Stimulated activated effector memory CD8-positive, alpha-beta T cell treated with anti-CD3 and anti-CD28 coated beads, Interleukin-12 subunit alpha, Interleukin-12 subunit beta, amount 100 ng/mL, for 72 hours (primary cell): ENCODE results near the gene HBG2.
"Not testable (repeated sequence)": the region's sequence is repeated elsewhere in the genome, so short reads cannot be mapped to it uniquely, and the experiment has no call there.

Experiments
- ATAC-seq: fragments of 150-1000 bp; cut with Tn5 transposase; 2 replicates; pipeline ENCODE4 v1.10.0; 2021
- DNase-seq, 2 donors: peaks; one replicate each; pipeline ENCODE4 v3.0.0; 2021 to 2022; ENCODE audit warnings: low spot score in 2 of 2
- H3K27ac Mint-ChIP-seq: one replicate; pipeline ENCODE4 v1.8.0; 2022; ENCODE audit warnings: mild to moderate bottlenecking, mixed read lengths
- H3K36me3 Mint-ChIP-seq: one replicate; pipeline ENCODE4 v1.8.0; 2022; ENCODE audit warnings: mild to moderate bottlenecking, mixed read lengths
- H3K4me1 Mint-ChIP-seq: one replicate; pipeline ENCODE4 v1.8.0; 2022; ENCODE audit warnings: mixed read lengths
- H3K4me3 Mint-ChIP-seq: one replicate; pipeline ENCODE4 v1.8.0; 2022; ENCODE audit warnings: mild to moderate bottlenecking, mixed read lengths
- H3K9me3 Mint-ChIP-seq: one replicate; pipeline ENCODE4 v1.8.0; 2022; ENCODE audit warnings: mixed read lengths

Gene HBG2

DNA sequence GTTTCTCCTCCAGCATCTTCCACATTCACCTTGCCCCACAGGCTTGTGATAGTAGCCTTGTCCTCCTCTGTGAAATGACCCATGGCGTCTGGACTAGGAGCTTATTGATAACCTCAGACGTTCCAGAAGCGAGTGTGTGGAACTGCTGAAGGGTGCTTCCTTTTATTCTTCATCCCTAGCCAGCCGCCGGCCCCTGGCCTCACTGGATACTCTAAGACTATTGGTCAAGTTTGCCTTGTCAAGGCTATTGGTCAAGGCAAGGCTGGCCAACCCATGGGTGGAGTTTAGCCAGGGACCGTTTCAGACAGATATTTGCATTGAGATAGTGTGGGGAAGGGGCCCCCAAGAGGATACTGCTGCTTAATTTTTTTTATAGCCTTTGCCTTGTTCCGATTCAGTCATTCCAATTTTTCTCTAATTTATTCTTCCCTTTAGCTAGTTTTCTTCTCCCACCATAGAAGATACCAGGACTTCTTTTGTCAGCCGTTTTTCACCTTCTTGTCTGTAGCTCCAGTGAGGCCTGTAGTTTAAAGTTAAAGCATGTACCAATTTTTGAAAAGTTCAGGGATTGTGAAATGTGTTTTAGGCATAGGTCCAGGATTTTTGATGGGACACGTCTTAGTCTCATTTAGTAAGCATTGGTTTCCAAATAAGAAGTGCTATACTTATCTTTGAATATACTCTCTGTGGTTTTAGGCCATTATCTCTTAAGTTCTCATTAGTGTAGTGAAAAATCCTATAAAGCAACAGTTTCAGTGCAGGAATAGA, at the start of gene HBG2:
HBG2 (minus strand) TSS at position 136 of the 768 bp plus-strand sequence; CDS start at position 83, 53 bp downstream.
- H3K4me1 Mint-ChIP-seq, H3K36me3 Mint-ChIP-seq, H3K4me3 Mint-ChIP-seq, DNase-seq, H3K27ac Mint-ChIP-seq, H3K9me3 Mint-ChIP-seq: not testable (repeated sequence)
- ATAC-seq: peak; percentile 21

DNA sequence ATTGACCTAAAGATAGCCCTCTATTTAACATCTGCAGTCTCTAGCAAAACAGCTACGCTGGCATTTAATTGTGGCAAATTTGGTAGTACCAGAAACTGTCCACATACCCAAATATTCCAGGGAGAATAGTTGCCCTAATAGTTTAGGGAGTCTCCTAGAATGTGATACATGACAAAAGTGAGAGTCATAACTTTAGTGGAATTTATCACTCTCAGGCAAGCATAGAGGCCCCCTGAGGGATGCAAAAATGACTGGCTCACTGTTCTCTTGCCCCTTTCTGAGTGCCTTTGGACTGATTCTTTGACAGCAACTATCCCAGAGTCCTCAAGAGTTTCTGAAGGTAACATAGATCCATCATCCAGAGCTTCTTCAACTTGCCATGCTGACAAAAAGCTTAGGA, 49.5 kb upstream of the HBG2 start:
- no peaks in the 10 kb centered on the region for H3K4me1 Mint-ChIP-seq
- ATAC-seq (no peak), DNase-seq (no peak)
- H3K36me3 Mint-ChIP-seq: no peaks in the 10 kb centered on the region
- H3K9me3 Mint-ChIP-seq: peaks cover 5% of the 10 kb centered on the region
- no peak overlapping the region for H3K4me3 Mint-ChIP-seq
- H3K27ac Mint-ChIP-seq: no peak overlapping the region

- Mint-ChIP-seq H3K27ac (no peak overlapping the region), H3K4me1 (no peaks in the 10 kb centered on the region), H3K36me3 (no peaks in the 10 kb centered on the region), H3K4me3 (no peak overlapping the region), H3K9me3 (peaks cover 6% of the 10 kb centered on the region)
- ATAC-seq (no peak), DNase-seq (no peak)
Observed at GRCh38 chr11:5303626-5304025, 49.0 kb upstream of the HBG2 start.

DNA sequence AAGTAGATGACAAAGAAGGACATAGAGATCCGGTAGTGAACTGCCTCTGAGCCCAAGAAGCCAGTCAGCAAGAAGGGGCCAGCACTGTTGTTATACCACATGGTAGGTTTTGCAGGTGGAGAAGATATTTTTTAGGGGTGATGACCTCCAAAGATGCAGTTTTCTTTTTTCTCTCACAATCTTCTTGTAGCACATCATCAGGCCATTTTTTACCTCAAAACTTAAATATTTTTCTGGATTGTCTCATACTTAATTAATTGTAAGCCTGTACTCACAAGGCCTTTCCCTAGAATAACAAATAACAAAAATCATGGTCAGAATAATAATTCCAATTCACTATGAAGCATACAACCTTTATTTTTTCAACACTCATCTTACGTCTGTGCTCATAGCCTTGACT, 47.3 kb upstream of the HBG2 start, which contains the start of gene OR51B4:
OR51B4 (minus strand) TSS at position 101 of the 400 bp plus-strand sequence; CDS start at position 101, 0 bp downstream.
- no peak within 1 kb of the TSS for H3K27ac Mint-ChIP-seq
- peaks cover 6% of the 10 kb centered on the region for H3K9me3 Mint-ChIP-seq
- DNase-seq: no peak
- H3K36me3 Mint-ChIP-seq: no peaks in the 10 kb centered on the region
- H3K4me1 Mint-ChIP-seq: no peaks in the 10 kb centered on the region
- no peak for ATAC-seq
- H3K4me3 Mint-ChIP-seq: no peak within 1 kb of the TSS

- ATAC-seq: no peak
- no peak overlapping the region for H3K27ac Mint-ChIP-seq
- no peaks in the 10 kb centered on the region for H3K36me3 Mint-ChIP-seq
- no peaks in the 10 kb centered on the region for H3K4me1 Mint-ChIP-seq
- H3K4me3 Mint-ChIP-seq: no peak overlapping the region
- DNase-seq: no peak
- peaks cover 6% of the 10 kb centered on the region for H3K9me3 Mint-ChIP-seq
Observed at GRCh38 chr11:5300251-5300650, 45.7 kb upstream of the HBG2 start.

DNA sequence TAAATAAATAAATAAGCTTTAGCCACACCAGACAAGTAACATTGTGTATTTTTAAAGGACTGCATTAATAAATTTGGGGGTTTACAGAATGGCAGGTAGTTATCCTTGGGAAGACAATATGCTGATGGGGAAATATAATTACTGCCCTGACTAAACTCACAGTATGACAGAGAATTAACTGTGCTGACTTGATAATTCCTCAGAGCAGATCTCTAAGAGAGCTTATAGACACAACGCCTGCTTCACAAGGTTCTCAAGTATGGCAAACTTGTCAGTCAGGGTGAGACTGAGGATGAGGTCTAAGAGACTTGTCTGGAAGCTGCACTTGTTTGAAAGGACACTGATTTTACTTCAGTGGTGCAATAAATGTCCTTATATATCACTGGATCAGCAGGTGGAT, 43.9 kb upstream of the HBG2 start:
- H3K4me1 Mint-ChIP-seq: no peaks in the 10 kb centered on the region
- H3K4me3 Mint-ChIP-seq: no peak overlapping the region
- DNase-seq (no peak), ATAC-seq (no peak)
- H3K9me3 Mint-ChIP-seq: peaks cover 6% of the 10 kb centered on the region
- H3K36me3 Mint-ChIP-seq: no peaks in the 10 kb centered on the region
- no peak overlapping the region for H3K27ac Mint-ChIP-seq

DNA sequence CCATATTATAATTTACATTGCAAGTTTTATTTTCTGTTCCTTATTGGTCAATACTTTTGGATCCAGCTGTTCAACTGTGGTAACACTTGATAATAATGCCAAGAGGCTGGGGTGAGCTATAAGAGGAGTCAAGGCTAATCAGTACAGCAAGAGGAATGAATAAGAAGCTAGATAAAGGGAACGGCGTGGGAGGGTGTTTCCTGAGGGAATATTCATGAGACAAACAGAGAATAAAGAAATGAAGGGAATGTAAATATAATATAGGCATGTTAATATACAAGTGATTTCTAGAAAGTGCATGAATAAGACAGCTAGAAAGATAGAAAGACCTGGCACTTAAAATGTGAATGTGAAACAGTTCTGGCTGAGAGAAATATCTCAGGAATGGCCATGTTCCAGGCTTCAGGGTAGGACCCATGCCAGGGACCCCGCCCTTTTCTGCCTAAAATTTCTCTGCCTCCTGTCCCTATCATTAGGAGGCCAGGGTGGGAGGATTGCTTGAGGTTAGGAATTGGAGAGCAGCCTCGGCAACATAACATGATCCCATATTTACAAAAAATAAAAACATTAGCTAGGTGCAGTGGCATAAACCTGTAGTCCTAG, 43.2 kb upstream of the HBG2 start:
- DNase-seq (no peak), ATAC-seq (no peak)
- Mint-ChIP-seq H3K36me3 (no peaks in the 10 kb centered on the region), H3K4me1 (no peaks in the 10 kb centered on the region), H3K9me3 (peaks cover 6% of the 10 kb centered on the region), H3K27ac (no peak overlapping the region), H3K4me3 (no peak overlapping the region)

DNA sequence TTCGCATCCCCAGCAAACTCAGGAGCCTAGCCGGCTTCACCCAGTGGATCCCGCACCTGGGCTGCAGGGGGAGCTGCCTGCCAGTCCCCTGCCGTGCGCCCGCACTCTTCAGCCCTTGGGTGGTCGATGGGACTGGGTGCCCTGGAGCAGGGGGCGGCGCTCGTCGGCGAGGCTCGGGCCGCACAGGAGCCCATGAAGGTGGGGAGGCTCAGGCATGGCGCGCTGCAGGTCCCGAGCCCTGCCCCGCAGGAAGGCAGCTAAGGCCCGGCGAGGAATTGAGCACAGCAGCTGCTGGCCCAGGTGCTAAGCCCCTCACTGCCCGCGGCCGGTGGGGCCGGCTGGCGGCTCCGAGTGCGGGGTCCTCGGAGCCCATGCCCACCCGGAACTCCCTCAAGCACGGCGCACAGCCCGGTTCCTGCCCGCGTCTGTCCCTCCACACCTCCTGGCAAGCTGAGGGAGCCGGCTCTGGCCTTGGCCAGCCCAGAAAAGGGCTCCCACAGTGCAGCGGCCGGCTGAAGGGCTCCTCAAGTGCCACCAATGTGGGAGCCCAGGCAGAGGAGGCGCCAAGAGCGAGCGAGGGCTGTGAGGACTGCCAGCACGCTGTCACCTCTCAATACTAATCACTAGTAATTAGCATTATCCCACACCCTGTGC, 39.9 kb upstream of the HBG2 start:
- H3K27ac Mint-ChIP-seq, H3K36me3 Mint-ChIP-seq, H3K4me1 Mint-ChIP-seq, H3K9me3 Mint-ChIP-seq, H3K4me3 Mint-ChIP-seq, DNase-seq, ATAC-seq: not testable (repeated sequence)

DNA sequence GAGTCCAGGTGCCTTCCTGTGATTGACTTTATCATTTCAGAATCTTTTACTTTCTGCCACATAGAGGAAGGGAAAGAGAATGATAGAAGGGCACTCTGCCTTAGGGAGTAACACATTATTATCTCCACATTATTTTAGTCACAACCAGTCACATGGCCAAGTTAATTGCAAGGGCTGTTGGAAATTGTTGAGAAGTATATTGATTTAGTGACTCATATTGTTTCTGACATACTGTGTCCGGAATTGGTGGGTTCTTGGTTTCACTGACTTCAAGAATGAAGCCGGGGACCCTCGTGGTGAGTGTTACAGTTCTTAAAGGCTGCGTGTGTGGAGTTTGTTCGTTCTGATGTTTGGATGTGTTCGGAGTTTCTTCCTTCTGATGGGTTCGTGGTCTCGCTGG, 38.4 kb upstream of the HBG2 start:
- ATAC-seq: no peak
- Mint-ChIP-seq H3K27ac (no peak overlapping the region), H3K4me3 (no peak overlapping the region), H3K36me3 (no peaks in the 10 kb centered on the region), H3K9me3 (no peaks in the 10 kb centered on the region), H3K4me1 (no peaks in the 10 kb centered on the region)
- no peak for DNase-seq

DNA sequence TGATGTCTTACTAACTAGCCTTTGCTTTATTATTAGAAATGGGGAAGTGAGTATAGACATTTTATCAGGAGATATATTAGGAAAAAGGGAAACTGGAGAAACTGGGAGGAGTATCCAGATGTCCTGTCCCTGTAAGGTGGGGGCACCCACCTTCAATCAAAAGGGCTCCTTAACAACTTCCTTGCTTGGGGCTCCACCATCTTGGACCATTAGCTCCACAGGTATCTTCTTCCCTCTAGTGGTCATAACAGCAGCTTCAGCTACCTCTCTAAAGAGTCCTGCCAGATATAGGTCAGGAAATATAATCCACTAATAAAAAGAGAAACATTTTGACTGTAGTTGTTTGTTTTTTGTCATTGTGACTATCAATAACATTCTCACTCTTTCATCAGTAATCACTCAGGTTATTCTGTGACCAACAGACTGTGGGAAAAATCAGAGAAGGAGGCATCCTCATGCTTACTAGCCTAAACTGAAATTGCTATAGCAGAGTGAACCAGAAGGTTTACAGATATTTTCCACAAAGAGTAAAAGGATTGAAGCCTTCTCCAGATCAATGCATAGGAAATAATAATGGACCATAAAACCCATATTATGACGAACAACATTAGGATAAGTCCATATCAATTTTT, 36.7 kb upstream of the HBG2 start:
- Mint-ChIP-seq H3K4me3 (no peak overlapping the region), H3K36me3 (no peaks in the 10 kb centered on the region), H3K9me3 (no peaks in the 10 kb centered on the region), H3K27ac (no peak overlapping the region), H3K4me1 (no peaks in the 10 kb centered on the region)
- ATAC-seq: peak; percentile 54
- no peak for DNase-seq

DNA sequence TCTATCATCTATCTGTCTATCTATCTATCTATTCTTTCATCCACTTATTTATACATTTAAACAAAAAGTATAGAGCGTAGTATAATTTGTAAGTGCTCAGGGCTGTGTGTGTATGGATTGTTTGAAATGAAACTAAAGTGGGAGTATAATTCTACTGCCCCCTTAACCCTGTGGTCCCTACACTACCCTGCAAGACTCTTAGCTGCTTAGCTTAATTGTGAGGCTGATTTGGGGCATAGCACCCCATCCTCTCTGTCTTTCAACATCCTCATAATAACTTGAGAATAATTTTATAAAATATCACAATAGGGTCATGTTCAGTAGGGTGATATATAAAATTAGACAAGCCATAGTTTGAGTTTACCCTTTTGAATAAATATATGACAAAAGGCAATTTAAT, 35.5 kb upstream of the HBG2 start:
- Mint-ChIP-seq H3K9me3 (no peaks in the 10 kb centered on the region), H3K36me3 (no peaks in the 10 kb centered on the region), H3K27ac (no peak overlapping the region), H3K4me1 (no peaks in the 10 kb centered on the region), H3K4me3 (no peak overlapping the region)
- DNase-seq: no peak
- ATAC-seq: no peak

- H3K4me3 Mint-ChIP-seq: no peak overlapping the region
- no peak for DNase-seq
- no peaks in the 10 kb centered on the region for H3K36me3 Mint-ChIP-seq
- ATAC-seq: no peak
- H3K9me3 Mint-ChIP-seq: no peaks in the 10 kb centered on the region
- no peaks in the 10 kb centered on the region for H3K4me1 Mint-ChIP-seq
- H3K27ac Mint-ChIP-seq: no peak overlapping the region
Observed at GRCh38 chr11:5289696-5290095, 35.1 kb upstream of the HBG2 start.

DNA sequence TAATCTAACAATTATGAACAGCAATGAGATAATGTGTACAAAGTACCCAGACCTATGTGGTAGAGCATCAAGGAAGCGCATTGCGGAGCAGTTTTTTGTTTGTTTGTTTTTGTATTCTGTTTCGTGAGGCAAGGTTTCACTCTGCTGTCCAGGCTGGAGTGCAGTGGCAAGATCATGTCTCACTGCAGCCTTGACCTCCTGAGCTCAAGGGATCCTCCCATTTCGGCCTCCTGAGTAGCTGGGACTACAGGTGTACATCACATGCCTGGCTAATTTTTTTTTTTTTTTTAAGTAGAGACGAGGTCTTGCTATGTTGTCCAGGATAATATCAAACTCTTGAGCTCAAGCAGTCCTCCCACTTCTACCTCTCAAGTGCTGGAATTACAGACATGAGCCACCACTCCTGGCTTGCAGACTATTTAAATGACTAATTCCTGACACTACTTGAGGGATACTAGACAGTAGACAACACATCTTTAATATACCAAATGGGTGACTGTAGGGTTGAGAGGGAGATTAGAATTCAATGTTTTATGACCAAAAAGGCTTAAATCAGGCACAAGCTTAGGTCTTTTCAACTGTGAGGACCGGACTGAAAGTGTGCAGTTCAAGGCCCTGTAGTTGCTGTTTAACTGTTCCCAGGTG, 34.4 kb upstream of the HBG2 start:
- no peak for ATAC-seq
- H3K36me3 Mint-ChIP-seq: no peaks in the 10 kb centered on the region
- H3K27ac Mint-ChIP-seq: no peak overlapping the region

DNA sequence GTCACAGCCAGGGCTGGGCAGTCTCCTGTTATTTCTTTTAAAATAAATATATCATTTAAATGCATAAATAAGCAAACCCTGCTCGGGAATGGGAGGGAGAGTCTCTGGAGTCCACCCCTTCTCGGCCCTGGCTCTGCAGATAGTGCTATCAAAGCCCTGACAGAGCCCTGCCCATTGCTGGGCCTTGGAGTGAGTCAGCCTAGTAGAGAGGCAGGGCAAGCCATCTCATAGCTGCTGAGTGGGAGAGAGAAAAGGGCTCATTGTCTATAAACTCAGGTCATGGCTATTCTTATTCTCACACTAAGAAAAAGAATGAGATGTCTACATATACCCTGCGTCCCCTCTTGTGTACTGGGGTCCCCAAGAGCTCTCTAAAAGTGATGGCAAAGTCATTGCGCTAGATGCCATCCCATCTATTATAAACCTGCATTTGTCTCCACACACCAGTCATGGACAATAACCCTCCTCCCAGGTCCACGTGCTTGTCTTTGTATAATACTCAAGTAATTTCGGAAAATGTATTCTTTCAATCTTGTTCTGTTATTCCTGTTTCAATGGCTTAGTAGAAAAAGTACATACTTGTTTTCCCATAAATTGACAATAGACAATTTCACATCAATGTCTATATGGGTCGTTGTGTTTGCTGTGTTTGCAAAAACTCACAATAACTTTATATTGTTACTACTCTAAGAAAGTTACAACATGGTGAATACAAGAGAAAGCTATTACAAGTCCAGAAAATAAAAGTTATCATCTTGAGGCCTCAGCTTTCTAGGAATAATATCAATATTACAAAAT, 33.7 kb upstream of the HBG2 start:
- no peaks in the 10 kb centered on the region for H3K9me3 Mint-ChIP-seq
- no peaks in the 10 kb centered on the region for H3K4me1 Mint-ChIP-seq
- no peaks in the 10 kb centered on the region for H3K36me3 Mint-ChIP-seq
- H3K4me3 Mint-ChIP-seq: no peak overlapping the region
- no peak for DNase-seq
- no peak overlapping the region for H3K27ac Mint-ChIP-seq
- ATAC-seq: no peak

More for the DNA sequence above, 34.4 kb upstream of the HBG2 start:
- H3K4me1 Mint-ChIP-seq: no peaks in the 10 kb centered on the region
- no peak overlapping the region for H3K4me3 Mint-ChIP-seq
- no peaks in the 10 kb centered on the region for H3K9me3 Mint-ChIP-seq
- DNase-seq: no peak
